ENCODE measurements around the gene CATSPERZ. TPM values are rescaled to one million over a fixed set of nuclear protein-coding genes. Genes with fewer than 3 reads are reported as not detected.

CATSPERZ gene, protein sequence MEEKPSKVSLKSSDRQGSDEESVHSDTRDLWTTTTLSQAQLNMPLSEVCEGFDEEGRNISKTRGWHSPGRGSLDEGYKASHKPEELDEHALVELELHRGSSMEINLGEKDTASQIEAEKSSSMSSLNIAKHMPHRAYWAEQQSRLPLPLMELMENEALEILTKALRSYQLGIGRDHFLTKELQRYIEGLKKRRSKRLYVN
- total RNA-seq, result 3.8 TPM

DNA sequence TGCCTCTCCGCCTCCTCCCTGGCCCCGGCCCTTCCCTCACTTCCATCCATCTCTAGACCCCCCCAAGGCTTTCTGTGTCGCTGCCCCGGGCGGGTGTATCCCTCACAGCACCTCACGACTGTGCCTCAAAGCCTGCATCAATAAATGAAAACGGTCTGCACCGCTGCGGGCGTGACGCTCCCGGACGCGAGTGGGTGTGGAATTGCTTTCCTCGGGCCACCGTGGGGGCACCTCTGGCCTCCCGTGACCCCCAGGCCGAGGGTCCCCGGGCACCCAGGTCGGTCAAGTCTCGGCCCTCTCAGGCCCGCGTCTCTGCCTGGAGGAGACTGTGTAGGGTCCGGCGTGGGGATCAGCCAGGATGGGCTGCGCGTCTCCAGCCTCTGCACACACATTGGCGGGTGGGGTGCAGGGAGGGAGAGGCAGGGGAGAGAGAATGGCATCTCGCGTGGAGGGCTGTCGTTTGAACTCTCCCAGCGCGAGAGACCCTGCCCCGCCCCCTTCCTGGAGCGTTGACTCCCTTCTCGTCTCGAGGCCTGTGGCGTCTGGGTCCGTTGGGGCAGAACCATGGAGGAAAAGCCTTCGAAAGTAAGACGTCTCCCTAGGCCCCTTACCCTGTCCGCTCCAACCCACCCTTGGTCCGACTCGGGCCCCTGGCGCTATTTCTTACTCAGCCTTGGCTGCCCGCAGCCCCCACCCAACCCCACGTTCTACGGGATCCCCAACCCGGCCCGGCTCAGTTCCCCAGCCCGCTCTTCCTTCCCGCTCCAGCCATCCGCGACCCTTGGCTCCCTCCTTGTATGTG is at the start of gene CATSPERZ:
Gene CATSPERZ (plus strand): TSS at position 512 of the 802 bp plus-strand sequence. CDS start 53 bp downstream, at position 565.

DNA sequence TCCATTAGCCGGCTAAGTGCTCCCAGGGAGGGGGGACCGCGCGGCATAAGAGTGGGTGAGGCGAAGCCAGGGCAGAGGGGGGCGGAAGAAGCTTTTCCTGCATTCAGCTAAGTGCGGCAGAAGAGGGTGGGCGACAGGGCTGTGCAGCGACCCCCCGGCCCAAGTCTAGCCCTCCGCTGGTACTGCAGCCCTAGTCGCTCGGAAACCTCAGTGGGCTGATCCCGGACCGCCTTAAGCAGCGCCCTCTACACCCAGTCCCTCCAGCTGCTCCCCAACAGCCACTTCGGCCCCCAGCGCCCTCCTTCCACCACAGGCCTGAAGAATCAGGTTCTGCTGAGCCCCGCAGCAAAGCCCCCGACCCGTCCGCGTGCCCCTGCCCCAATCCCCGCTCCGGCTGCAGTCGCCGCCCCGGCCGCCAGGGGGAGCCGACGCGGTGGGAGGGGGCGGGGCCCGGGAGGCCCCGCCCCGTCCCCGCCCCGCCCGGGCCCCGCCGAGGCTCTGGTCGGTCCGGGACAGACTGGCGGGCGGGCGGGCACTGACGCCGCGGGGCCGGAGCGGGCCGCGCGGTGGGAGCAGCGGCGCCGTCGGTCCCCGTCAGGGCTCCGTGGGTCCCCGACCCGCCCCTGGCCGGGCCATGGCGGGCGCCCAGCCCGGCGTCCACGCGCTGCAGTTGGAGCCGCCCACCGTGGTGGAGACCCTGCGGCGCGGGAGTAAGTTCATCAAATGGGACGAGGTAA is 49.0 kb upstream of the CATSPERZ start, which contains the start of gene PLCB3:
Gene PLCB3 (plus strand): TSS at position 515 of the 737 bp plus-strand sequence. CDS start 120 bp downstream, at position 635.

DNA sequence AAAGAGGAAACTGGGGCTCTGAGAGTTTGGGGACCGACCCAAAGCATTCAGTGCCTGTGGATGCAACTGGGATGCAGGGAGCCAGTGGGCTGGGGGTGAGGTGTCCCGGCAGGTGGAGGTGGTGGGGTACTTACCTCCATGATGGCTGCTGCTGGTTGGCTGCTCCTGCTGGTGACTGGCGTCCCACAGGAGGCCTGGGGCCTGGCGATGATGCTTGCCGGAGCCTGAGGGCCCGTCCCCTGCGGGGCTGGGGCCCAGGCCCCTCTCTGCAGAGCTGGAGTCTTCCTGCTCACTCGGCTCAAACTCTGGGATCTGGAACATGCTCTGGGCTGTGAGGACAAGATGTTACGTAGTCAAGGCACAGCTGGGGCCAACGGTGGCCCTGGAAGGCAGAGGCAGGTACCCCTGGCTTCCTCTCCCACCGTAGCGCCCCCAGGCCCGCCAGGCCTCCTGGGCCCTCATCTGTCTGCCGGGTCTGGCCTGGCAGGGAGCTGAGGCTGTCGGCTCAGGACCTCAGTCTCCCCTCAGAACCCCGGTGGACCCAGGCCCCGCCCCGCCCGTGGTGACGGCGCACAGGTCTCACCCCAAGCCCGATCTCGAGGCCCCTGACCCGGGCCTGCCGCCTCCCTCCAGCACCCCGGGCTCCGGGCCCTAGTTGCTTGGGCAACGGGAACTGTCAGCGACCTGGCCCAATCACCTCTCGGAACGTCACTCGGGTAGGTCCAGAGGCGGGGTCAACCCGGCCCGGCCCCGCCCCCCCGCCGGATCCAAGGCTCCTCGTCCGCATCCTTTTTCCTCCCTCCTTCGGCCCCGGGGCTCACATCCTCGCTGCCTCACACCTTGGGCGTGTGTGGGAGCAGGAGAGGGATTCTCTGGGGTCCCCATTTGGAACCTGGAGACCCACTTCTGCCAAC is 15.9 kb upstream of the CATSPERZ start, which contains the start of gene BAD:
Gene BAD (minus strand): TSS at position 618 of the 914 bp plus-strand sequence. CDS start 297 bp downstream, at position 321.

DNA sequence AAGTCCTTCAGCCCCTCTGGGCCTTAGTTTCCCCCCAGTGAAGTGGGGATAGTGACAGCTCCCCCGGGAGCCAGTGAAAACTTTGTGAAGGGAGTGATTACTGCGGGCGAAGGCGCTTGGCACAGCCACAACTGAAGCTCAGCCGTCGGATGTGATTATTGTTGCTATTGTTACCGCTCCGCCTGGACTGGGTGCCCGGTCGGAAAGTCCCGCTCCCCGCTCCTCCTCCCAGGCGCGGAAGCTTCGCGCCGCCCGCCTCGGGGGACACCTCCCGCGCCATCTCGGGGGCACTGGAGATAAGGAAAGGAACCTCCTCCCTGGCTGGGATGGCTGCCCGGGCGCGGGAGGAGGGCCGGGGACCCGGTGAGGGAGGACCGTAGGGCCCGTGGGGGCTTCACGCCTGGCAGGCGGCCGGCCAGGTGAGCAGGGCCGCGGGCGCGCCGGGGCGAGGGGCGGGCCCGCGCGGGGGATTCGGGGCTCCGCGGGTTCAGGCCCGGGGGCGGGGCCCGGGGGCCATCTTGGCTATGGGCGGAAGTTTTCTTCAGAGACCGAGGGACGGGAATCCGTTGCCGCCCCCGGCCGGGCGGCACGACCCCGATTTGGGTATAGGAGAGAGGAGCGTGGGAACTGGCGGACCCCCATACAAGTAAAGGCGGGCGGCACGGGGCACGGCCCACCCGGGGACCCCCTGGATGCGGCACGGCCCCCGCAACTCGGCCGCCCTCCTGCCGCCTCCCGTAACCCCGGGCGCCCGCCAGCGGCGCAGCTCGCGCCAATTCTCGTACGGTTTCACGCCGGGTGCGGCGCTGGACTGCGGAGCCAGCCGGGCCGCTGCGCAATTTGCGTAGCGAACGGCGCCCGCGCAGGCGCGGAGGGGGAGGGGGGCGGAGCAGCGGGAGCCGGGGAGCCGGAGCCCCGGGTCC is 14.9 kb upstream of the CATSPERZ start, which contains the start of gene GPR137:
Gene GPR137 (plus strand): TSS at position 887 of the 923 bp plus-strand sequence. CDS start 677 bp downstream, outside the sequence.

DNA sequence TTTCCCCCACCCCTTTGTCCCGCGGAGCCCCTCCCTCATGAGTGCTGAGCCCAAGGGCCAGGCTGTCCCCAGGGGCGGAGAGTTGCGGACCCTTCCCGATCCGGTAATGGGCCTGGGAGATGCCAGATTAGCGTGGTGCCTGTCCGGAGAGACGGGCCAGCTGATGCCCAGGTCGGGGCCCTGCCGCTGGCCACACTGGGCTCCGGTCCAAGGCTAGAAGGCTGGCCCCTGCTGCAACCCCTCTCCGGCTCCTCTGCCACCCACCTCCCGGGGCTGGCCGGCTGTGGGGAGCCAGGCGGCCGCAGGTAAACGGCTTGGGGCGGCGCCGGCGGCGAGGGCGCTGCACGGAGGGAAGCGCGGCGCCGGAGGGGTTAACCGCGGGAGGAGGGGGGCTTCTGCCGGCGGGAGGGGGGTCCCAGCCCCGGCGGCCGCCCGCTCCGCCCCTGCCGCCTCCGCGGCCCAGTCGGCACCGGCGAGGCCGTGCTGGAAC is 8.9 kb upstream of the CATSPERZ start, which contains the start of gene KCNK4:
Gene KCNK4 (plus strand): TSS at position 41 of the 490 bp plus-strand sequence. CDS start 1,717 bp downstream, outside the sequence.

DNA sequence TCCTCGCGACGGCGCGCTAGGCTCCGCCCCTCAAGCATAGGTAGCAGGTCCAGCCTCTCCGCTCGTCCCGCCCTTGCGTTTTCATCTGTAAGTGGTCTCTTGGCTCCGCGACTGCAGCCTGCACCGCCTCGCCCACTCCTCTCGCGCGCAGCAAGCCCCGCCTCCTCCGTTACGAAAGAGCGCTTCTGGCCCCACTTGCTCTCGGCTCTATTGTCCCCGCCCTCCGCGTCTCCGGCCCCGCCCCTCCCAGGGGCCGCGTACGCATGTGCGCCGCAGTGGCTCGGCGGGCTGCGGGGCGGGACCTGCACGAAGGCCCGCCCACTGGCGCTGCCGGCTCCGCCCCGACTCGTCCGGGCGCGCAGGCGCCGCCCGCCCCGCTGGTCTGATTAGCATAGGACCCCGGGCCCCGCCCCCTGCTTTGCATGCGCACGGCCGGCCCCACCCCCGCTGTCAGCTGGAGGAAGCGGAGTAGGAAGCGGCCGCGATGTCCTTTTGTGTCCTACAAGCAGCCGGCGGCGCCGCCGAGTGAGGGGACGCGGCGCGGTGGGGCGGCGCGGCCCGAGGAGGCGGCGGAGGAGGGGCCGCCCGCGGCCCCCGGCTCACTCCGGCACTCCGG is 5.0 kb downstream of the CATSPERZ start, which contains the start of gene ESRRA:
Gene ESRRA (plus strand): TSS at position 450 of the 616 bp plus-strand sequence. CDS start 1,656 bp downstream, outside the sequence.

DNA sequence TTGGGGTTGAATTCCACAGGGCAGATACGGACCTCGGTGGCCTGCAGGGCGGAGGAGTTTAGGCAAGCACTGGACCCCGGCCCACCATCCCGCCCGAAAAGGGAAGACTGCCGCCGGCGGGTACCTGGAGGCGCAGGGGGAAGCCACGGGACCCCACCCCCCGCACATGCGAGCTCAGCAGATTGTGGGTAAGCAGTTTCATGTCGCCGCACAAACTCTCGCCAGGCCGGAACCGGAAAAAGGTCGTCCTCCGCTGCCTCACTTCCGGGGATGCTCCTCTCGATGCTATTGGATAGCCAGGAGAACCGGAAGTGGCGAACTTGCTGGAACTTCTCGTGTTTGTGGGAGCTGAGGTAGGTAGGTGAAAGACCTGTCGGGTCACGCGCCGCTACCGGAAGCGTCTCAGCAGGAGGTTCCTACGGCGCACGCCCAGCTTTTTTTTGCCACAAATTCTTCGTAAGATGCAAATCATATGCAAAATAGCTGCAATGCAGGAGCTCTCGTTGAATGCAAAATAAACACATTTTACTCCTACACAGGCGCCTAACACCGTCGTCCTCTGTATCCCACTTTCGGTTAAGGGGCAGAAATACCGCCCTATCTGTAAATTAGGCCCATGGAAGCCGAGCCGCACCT is 17.3 kb downstream of the CATSPERZ start, which contains the start of gene TRMT112:
Gene TRMT112 (minus strand): TSS at position 235 of the 636 bp plus-strand sequence. CDS start 33 bp downstream, at position 202.

DNA sequence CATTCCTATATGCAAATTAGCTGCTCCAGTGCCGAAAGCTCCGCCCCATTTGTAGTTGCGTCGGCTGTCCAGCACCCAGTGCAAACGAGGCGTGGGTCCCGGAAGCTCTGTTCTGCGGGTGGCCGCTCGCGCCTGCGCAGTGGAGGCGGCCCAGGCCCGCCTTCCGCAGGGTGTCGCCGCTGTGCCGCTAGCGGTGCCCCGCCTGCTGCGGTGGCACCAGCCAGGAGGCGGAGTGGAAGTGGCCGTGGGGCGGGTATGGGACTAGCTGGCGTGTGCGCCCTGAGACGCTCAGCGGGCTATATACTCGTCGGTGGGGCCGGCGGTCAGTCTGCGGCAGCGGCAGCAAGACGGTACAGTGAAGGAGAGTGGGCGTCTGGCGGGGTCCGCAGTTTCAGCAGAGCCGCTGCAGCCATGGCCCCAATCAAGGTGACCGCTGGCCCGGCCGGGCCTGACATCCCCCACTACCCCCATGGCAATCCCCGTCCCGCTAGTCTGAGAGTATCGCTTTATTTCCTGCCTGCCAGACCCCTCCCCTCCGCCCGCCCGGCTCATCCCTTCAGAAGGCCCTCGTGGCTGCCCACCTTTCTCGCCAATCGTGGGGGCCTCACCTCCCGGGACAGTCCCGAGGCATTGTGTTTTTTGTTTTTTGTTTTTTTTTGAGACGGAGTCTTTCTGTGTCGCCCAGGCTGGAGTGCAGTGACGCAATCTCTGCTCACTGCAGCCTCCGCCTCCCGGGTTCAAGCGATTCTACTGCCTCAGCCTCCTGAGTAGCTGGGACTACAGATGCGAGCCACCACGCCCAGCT is 18.0 kb downstream of the CATSPERZ start, which contains the start of gene PRDX5:
Gene PRDX5 (plus strand): TSS at position 161 of the 805 bp plus-strand sequence. CDS start 95 bp downstream, at position 256.

DNA sequence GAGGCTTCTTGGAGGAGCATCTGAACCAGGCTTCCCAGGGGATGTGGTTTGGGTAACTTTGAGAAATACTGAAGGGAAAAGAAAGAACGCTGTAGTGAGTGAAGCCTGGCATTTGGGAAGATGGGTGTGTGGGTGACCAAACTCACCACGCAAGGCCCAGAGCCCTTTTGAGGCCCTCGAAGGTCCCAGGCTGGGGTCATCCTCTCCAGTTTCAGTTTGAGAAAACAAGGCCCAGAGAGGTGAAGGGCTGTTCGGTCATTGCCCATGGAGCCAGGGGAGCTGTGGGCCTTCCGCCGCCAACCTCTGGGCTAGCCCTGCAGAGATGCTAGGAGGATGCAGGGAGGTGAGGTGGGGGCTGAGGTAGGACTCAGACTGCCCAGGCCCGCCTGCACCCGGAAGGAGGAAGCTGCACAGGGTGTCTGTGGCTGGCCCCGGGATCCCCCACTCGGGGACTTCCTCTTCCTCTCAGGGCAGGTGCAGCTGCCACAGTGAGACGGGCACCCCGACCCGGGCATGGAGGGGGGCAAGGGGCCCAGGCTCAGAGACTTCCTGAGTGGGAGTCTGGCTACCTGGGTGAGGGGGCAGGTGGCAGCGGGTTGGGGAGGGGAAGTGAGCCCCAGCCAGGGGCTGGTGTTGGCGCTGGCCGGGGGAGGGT is 39.7 kb downstream of the CATSPERZ start, which contains the start of gene CCDC88B:
Gene CCDC88B (plus strand): TSS at position 451 of the 655 bp plus-strand sequence. CDS start 63 bp downstream, at position 514.

Small RNA genes within 50 kb of the gene (small RNA-seq; reads per million reads assigned to genes)
- gene MIR7155 (ENCODE audit: low replicate concordance) (not detected), gene RF00019 (ENCODE audit: low replicate concordance) (not detected)

Other genes with a start within 250 kb of the CATSPERZ start
- gene MACROD1, start 134.2 kb upstream of the CATSPERZ start, total RNA-seq, result 13.5 TPM
- gene STIP1, start 114.2 kb upstream of the CATSPERZ start, total RNA-seq, result 86.4 TPM
- 0.63 TPM for gene FERMT3, start 93.6 kb upstream of the CATSPERZ start, total RNA-seq
- gene TRPT1, start 74.2 kb upstream of the CATSPERZ start, total RNA-seq, result 10.6 TPM
- 19.7 TPM for gene NUDT22, start 74.1 kb upstream of the CATSPERZ start, total RNA-seq
- 7.2 TPM for gene DNAJC4, start 69.8 kb upstream of the CATSPERZ start, total RNA-seq
- 17.5 TPM for gene VEGFB, start 65.8 kb upstream of the CATSPERZ start, total RNA-seq
- gene FKBP2, start 59.3 kb upstream of the CATSPERZ start, total RNA-seq, result 17.8 TPM
- gene PPP1R14B, start 53.4 kb upstream of the CATSPERZ start, total RNA-seq, result 82.9 TPM
- 5.6 TPM for gene PLCB3, start 48.8 kb upstream of the CATSPERZ start, total RNA-seq
- gene BAD, start 15.7 kb upstream of the CATSPERZ start, total RNA-seq, result 32.9 TPM
- gene GPR137, start 14.5 kb upstream of the CATSPERZ start, total RNA-seq, result 15.7 TPM
- gene KCNK4, start 9.1 kb upstream of the CATSPERZ start, total RNA-seq, result 5.3 TPM
- 18.8 TPM for gene ESRRA, start 5.2 kb downstream of the CATSPERZ start, total RNA-seq
- gene TRMT112, start 17.2 kb downstream of the CATSPERZ start, total RNA-seq, result 49.1 TPM
- 82.3 TPM for gene PRDX5, start 17.8 kb downstream of the CATSPERZ start, total RNA-seq
- gene CCDC88B, start 39.8 kb downstream of the CATSPERZ start, total RNA-seq, result 1.6 TPM
- gene RPS6KA4, start 58.8 kb downstream of the CATSPERZ start, total RNA-seq, result 13.1 TPM

Data from parietal lobe (tissue), 2 donors.